HEK293T (cell line): ENCODE data around the gene MORF4L2.

Experiments used
- ARNT ChIP-seq: fragments of 450-650 bp; IDR thresholded peaks from 2 replicates; pipeline ENCODE4 v1.6.1; 2017; ENCODE audit warnings: mild to moderate bottlenecking
- CTBP1 ChIP-seq: fragments of 450-650 bp; IDR thresholded peaks from 2 replicates; pipeline ENCODE4 v1.6.1; 2016; ENCODE audit warnings: borderline replicate concordance
- FOXA1 ChIP-seq: fragments of 450-650 bp; IDR thresholded peaks from 2 replicates; pipeline ENCODE4 v1.6.1; 2016; ENCODE audit warnings: mild to moderate bottlenecking
- FOXK2 ChIP-seq: fragments of 450-650 bp; IDR thresholded peaks from 2 replicates; pipeline ENCODE4 v1.6.1; 2016; ENCODE audit warnings: mild to moderate bottlenecking
- FOXM1 ChIP-seq: fragments of 450-650 bp; IDR thresholded peaks from 2 replicates; pipeline ENCODE4 v1.6.1; 2017; ENCODE audit warnings: mild to moderate bottlenecking, borderline replicate concordance
- SP1 ChIP-seq: fragments of 450-650 bp; IDR thresholded peaks from 2 replicates; pipeline ENCODE4 v1.6.1; 2017
- SUZ12 ChIP-seq: fragments of 450-650 bp; IDR thresholded peaks from 2 replicates; pipeline ENCODE4 v1.6.1; 2016; ENCODE audit warnings: mild to moderate bottlenecking
- ZNF384 ChIP-seq: fragments of 450-650 bp; IDR thresholded peaks from 2 replicates; pipeline ENCODE4 v1.6.1; 2016
- TF ChIP-seq, protein P1 (sequence below): fragments of 450-650 bp; IDR thresholded peaks from 2 replicates; pipeline ENCODE4 v1.6.1; 2016

DNA sequence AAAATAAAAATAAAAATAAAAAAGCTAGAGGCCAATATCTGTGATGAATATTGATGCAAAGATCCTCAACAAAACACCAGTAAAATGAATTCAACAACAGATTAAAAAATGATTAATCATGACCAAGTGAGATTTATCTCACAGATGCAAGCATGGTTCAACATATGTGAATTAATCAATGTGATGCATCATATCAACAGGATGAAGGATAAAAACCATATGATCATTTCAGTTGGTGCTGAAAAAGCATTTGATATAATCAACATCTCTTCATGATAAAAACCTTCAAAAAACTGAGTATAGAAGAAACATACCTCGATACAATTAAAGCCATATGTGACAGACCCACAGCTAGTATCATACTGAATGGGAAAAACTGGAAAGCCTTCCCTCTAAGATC lies 38.9 kb downstream of the MORF4L2 start:
- TF ChIP-seq SP1 (no peak), ARNT (no peak), SUZ12 (no peak), FOXK2 (no peak), ZNF384 (no peak), FOXM1 (no peak), FOXA1 (no peak), CTBP1 (no peak)
- TF ChIP-seq, protein P1, sequence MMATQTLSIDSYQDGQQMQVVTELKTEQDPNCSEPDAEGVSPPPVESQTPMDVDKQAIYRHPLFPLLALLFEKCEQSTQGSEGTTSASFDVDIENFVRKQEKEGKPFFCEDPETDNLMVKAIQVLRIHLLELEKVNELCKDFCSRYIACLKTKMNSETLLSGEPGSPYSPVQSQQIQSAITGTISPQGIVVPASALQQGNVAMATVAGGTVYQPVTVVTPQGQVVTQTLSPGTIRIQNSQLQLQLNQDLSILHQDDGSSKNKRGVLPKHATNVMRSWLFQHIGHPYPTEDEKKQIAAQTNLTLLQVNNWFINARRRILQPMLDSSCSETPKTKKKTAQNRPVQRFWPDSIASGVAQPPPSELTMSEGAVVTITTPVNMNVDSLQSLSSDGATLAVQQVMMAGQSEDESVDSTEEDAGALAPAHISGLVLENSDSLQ, result no peak
